Panc1 (cell line): ENCODE results near the gene CD44.

Experiments used
- CTCF ChIP-seq: fragments of 450-650 bp; IDR thresholded peaks from 2 replicates; pipeline ENCODE4 v1.5.1; 2017; ENCODE audit warnings: mild to moderate bottlenecking
- SIN3A ChIP-seq: IDR thresholded peaks from 2 replicates; pipeline ENCODE4 v1.6.1; 2012; ENCODE audit warnings: low read depth, mild to moderate bottlenecking, low read length, moderate library complexity, borderline replicate concordance; ENCODE audit not compliant: insufficient read depth

GRCh38 chr11:35238882-35239281, 99.9 kb downstream of the CD44 start:
- TF ChIP-seq SIN3A (no peak), CTCF (no peak)
